Measurements from ENCODE around the gene RUNX3. TPM values are rescaled to one million over a fixed set of nuclear protein-coding genes. Genes with fewer than 3 reads are reported as not detected.
A peak's percentile ranks its signal among the peaks of the same experiment; 100 is the strongest.

RUNX3 gene
- total RNA-seq, 1 donor from 2014 or later, result not detected

DNA sequence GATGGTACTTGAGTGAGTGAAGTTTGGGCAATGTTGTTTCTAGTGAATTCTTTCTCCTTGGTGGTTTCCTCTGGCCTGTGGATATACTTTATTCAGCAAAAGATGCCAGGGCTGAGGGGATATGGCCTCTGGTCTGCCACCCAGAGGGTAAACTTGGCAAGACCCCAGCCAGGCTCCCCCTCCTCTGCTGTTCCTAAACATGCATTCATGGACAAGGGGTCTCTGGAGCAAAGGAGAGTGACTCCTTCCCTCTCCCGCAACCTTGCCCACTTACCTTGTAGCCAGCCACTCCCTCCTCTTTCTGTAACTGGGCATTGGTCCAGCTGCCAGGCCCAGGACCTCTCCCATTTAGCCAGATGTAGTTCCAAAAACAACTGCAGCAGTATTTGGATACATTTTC, 43.8 kb downstream of the RUNX3 start:
- TF ChIP-seq, protein P1, sequence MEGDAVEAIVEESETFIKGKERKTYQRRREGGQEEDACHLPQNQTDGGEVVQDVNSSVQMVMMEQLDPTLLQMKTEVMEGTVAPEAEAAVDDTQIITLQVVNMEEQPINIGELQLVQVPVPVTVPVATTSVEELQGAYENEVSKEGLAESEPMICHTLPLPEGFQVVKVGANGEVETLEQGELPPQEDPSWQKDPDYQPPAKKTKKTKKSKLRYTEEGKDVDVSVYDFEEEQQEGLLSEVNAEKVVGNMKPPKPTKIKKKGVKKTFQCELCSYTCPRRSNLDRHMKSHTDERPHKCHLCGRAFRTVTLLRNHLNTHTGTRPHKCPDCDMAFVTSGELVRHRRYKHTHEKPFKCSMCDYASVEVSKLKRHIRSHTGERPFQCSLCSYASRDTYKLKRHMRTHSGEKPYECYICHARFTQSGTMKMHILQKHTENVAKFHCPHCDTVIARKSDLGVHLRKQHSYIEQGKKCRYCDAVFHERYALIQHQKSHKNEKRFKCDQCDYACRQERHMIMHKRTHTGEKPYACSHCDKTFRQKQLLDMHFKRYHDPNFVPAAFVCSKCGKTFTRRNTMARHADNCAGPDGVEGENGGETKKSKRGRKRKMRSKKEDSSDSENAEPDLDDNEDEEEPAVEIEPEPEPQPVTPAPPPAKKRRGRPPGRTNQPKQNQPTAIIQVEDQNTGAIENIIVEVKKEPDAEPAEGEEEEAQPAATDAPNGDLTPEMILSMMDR (IDR thresholded peaks at IDR 0.05), result no peak
- H3K9me3 Mint-ChIP-seq (ENCODE audit: unreplicated experiment), result peaks cover 27% of the 10 kb centered on the region
- H3K4me1 Mint-ChIP-seq (ENCODE audit: unreplicated experiment), result no peaks in the 10 kb centered on the region
- no peak overlapping the region for H3K4me3 Mint-ChIP-seq (ENCODE audit: unreplicated experiment)
- no peak overlapping the region for H3K27ac Mint-ChIP-seq (ENCODE audit: unreplicated experiment)
- H3K27me3 Mint-ChIP-seq (ENCODE audit: unreplicated experiment), result peaks cover 50% of the 10 kb centered on the region
- peak; percentile 65 for DNase-seq (ENCODE audit: extremely low spot score, unreplicated experiment)
- H3K36me3 Mint-ChIP-seq (ENCODE audit: unreplicated experiment), result peaks cover 4% of the 10 kb centered on the region

GRCh38 chr1:24884751-24885150, 45.3 kb downstream of the RUNX3 start:
- TF ChIP-seq, protein P1 (IDR thresholded peaks at IDR 0.05), result no peak
- peaks cover 63% of the 10 kb centered on the region for H3K27me3 Mint-ChIP-seq (ENCODE audit: unreplicated experiment)
- no peak for DNase-seq (ENCODE audit: extremely low spot score, unreplicated experiment)
- no peak overlapping the region for H3K27ac Mint-ChIP-seq (ENCODE audit: unreplicated experiment)
- H3K4me3 Mint-ChIP-seq (ENCODE audit: unreplicated experiment), result no peak overlapping the region
- peaks cover 4% of the 10 kb centered on the region for H3K36me3 Mint-ChIP-seq (ENCODE audit: unreplicated experiment)
- no peaks in the 10 kb centered on the region for H3K4me1 Mint-ChIP-seq (ENCODE audit: unreplicated experiment)
- H3K9me3 Mint-ChIP-seq (ENCODE audit: unreplicated experiment), result peaks cover 27% of the 10 kb centered on the region

DNA sequence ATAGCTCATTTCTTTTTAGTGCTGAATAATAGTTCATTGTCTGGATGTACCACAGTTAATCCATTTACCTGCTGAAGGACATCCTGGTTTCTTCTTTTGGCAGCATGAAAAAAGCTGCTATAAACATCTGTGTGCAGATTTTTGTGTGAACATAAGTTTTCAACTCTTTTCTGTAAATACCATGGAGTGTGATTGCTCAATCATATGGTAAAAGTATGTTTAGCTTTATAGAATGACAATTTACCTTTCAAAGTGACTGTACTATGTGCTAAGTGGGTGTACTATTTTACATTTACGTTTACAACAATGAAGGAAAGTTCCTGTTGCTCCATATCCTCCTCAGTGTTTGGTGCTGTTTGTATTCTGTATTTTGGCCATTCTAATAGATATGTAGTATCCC, 49.0 kb downstream of the RUNX3 start:
- H3K36me3 Mint-ChIP-seq (ENCODE audit: unreplicated experiment), result peaks cover 4% of the 10 kb centered on the region
- TF ChIP-seq, protein P1 (IDR thresholded peaks at IDR 0.05), result no peak
- H3K27ac Mint-ChIP-seq (ENCODE audit: unreplicated experiment), result no peak overlapping the region
- peaks cover 27% of the 10 kb centered on the region for H3K9me3 Mint-ChIP-seq (ENCODE audit: unreplicated experiment)
- no peak for DNase-seq (ENCODE audit: extremely low spot score, unreplicated experiment)
- no peak overlapping the region for H3K4me3 Mint-ChIP-seq (ENCODE audit: unreplicated experiment)
- H3K4me1 Mint-ChIP-seq (ENCODE audit: unreplicated experiment), result peaks cover 4% of the 10 kb centered on the region
- H3K27me3 Mint-ChIP-seq (ENCODE audit: unreplicated experiment), result peaks cover 56% of the 10 kb centered on the region

DNA sequence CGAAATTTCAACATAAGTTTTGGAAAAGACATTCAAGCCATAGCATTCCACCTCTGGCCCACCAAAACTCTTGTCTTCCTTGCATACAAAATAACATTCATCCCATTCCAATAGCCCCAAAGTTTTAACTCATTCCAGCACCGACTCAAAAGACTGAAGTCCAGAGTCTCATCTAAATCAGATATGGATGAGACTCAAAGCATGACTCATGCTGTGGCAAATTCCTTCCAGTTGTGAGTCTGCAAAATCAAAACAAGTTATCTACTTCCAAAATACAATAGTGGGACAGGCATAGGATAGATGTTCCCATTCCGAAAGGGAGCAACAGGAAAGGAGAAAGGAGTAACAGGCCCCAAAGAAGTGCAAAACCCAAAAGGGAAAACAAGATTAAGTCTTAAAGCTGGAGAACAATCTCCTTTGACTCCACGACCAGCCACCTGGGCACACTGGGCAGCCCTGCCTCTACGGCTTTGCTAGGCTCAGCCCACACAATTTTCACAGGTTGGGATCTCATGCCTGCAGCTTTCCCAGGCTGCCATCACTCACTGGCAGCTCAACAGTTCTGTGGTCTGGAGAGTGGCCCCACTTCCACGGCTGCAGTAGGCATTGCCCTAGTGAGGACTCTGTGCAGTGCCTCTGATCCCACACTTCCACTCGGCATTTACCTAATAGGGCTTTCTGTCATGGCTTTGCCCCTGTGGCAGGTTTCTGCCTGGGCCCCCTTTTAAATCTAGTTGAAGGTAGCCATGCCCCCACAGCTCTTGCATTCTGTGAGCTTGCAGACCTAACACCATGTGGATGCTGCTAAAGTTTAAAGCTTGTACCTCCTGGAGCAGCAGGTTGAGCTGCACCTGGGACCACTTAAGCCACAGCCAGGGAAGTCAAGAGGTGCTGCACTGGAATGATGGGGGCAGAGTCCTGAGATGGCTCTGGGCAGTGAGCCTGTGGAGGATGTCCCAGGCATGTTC, 51.0 kb downstream of the RUNX3 start:
- Mint-ChIP-seq H3K27ac (ENCODE audit: unreplicated experiment) (no peak overlapping the region), H3K4me1 (ENCODE audit: unreplicated experiment) (peaks cover 4% of the 10 kb centered on the region), H3K27me3 (ENCODE audit: unreplicated experiment) (peaks cover 44% of the 10 kb centered on the region), H3K36me3 (ENCODE audit: unreplicated experiment) (peaks cover 4% of the 10 kb centered on the region), H3K9me3 (ENCODE audit: unreplicated experiment) (peaks cover 16% of the 10 kb centered on the region), H3K4me3 (ENCODE audit: unreplicated experiment) (no peak overlapping the region)
- no peak for DNase-seq (ENCODE audit: extremely low spot score, unreplicated experiment)
- TF ChIP-seq, protein P1 (IDR thresholded peaks at IDR 0.05), result no peak

DNA sequence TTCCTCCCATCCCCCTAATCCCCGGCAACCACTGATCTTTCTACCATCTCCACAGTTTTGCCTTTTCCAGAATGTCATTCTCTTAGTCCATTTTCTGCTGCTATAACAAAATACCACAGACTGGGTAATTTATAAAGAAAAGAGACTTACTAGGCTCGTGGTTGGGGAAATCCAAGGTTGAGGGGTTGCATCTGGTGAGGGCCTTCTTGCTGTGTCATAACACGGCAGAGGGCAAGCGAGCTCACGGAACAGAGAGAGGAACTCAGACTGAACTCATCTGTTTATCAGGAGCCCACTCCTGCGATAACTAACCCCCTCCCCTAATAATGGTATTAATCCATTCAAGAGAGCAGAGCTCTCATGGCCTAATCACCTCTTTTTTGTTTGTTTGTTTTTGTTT, 52.0 kb downstream of the RUNX3 start:
- no peak for DNase-seq (ENCODE audit: extremely low spot score, unreplicated experiment)
- H3K27me3 Mint-ChIP-seq (ENCODE audit: unreplicated experiment), result peaks cover 34% of the 10 kb centered on the region
- no peak overlapping the region for H3K4me3 Mint-ChIP-seq (ENCODE audit: unreplicated experiment)
- TF ChIP-seq, protein P1 (IDR thresholded peaks at IDR 0.05), result no peak
- H3K9me3 Mint-ChIP-seq (ENCODE audit: unreplicated experiment), result peaks cover 6% of the 10 kb centered on the region
- peaks cover 4% of the 10 kb centered on the region for H3K4me1 Mint-ChIP-seq (ENCODE audit: unreplicated experiment)
- H3K27ac Mint-ChIP-seq (ENCODE audit: unreplicated experiment), result no peak overlapping the region
- H3K36me3 Mint-ChIP-seq (ENCODE audit: unreplicated experiment), result peaks cover under 1% of the 10 kb centered on the region

Data from osteocyte (in vitro differentiated cells).